Liver (tissue), 9 donors: ENCODE results near the gene DDX17. TPM values are rescaled to one million over a fixed set of nuclear protein-coding genes. Genes with fewer than 3 reads are reported as not detected.

Experiments
- DNase-seq: peaks from one replicate; pipeline ENCODE4 v3.0.0-alpha.2; 2017; ENCODE audit warnings: low spot score
- H3K27ac ChIP-seq, 2 donors: one replicate each; pipeline ENCODE4 v1.7.0; 2013; ENCODE audit warnings: inconsistent platforms in 2 of 2, low read length in 2 of 2, control low read depth in 1 of 2, low read depth in 1 of 2, mild to moderate bottlenecking in 1 of 2
- H3K27me3 ChIP-seq, 4 donors: one replicate each; pipeline versions ENCODE4 v1.6.1 to v1.7.0; 2013; ENCODE audit warnings: low read length in 3 of 4, inconsistent platforms in 1 of 4, mild to moderate bottlenecking in 1 of 4, moderate library complexity in 1 of 4; ENCODE audit not compliant: control insufficient read depth in 4 of 4, insufficient read depth in 4 of 4
- H3K36me3 ChIP-seq, 4 donors: one replicate each; pipeline versions ENCODE4 v1.6.1 to v1.7.0; 2013; ENCODE audit warnings: low read length in 3 of 4, mild to moderate bottlenecking in 3 of 4, low read depth in 1 of 4, moderate library complexity in 1 of 4; ENCODE audit not compliant: control insufficient read depth in 4 of 4, insufficient read depth in 3 of 4
- H3K4me1 ChIP-seq, 4 donors: one replicate each; pipeline versions ENCODE4 v1.6.1 to v1.7.0; 2013; ENCODE audit warnings: low read length in 3 of 4, mild to moderate bottlenecking in 3 of 4, moderate library complexity in 1 of 4; ENCODE audit not compliant: control insufficient read depth in 4 of 4, insufficient read depth in 4 of 4
- H3K4me3 ChIP-seq, 3 donors: one replicate each; pipeline versions ENCODE4 v1.6.1 to v1.7.0; 2013; ENCODE audit warnings: low read length in 3 of 3, control low read depth in 1 of 3, low read depth in 1 of 3, mild to moderate bottlenecking in 1 of 3
- H3K9ac ChIP-seq, 2 donors: one replicate each; pipeline ENCODE4 v1.7.0; 2013; ENCODE audit warnings: low read length in 2 of 2, mild to moderate bottlenecking in 2 of 2, moderate library complexity in 2 of 2, control low read depth in 1 of 2, low read depth in 1 of 2
- H3K9me3 ChIP-seq, 4 donors: one replicate each; pipeline versions ENCODE4 v1.6.1 to v1.7.0; 2013; ENCODE audit warnings: low read length in 3 of 4; ENCODE audit not compliant: control insufficient read depth in 4 of 4
- FOXA1 ChIP-seq: IDR thresholded peaks from 2 replicates; pipeline ENCODE4 v1.6.1; 2016; ENCODE audit warnings: antibody characterized with exemption
- HNF4A ChIP-seq, 2 donors: conservative IDR thresholded peaks; 2 replicates each; pipeline ENCODE4 v1.6.1; 2016; ENCODE audit warnings: antibody characterized with exemption in 2 of 2, mild to moderate bottlenecking in 2 of 2
- JUND ChIP-seq, 2 donors: IDR thresholded peaks; 2 replicates each; pipeline ENCODE4 v1.6.1; 2016; ENCODE audit warnings: antibody characterized with exemption in 2 of 2
- NR2F2 ChIP-seq: IDR thresholded peaks from 2 replicates; pipeline ENCODE4 v1.6.1; 2016; ENCODE audit warnings: antibody characterized with exemption
- RAD21 ChIP-seq, 2 donors: IDR thresholded peaks; 2 replicates each; pipeline ENCODE4 v1.6.1; 2016; ENCODE audit warnings: antibody characterized with exemption in 2 of 2, mild to moderate bottlenecking in 2 of 2
- SP1 ChIP-seq: IDR thresholded peaks from 2 replicates; pipeline ENCODE4 v1.6.1; 2018; ENCODE audit warnings: antibody characterized with exemption, mild to moderate bottlenecking
- TAF1 ChIP-seq: conservative IDR thresholded peaks from 2 replicates; pipeline ENCODE4 v1.6.1; 2016; ENCODE audit warnings: antibody characterized with exemption, mild to moderate bottlenecking
- YY1 ChIP-seq: IDR thresholded peaks from 2 replicates; pipeline ENCODE4 v1.6.1; 2016; ENCODE audit warnings: antibody characterized with exemption, mild to moderate bottlenecking
- WGBS: extraction: QIAGEN DNeasy Blood & Tissue Kit; methylation state at CpG from one replicate; pipeline ENCODE4 v1.1.7; 2013; 5-methylcytosine and 5-hydroxymethylcytosine counted together
- polyA plus RNA-seq, 2 donors: library from polyadenylated mRNA; stranded (reverse) in 1 of 2; unstranded in 1 of 2; fragments of 200-250 nt in 1 of 2; fragments of >200 nt in 1 of 2; fragmentation: Nextera tagmentation in 1 of 2; extraction: Ambion mirVana in 1 of 2; gene quantifications; one replicate each; pipeline versions ENCODE4 v1.2.1 to v1.2.3, GENCODE V29; 2013 to 2015
- total RNA-seq, 2 donors: library from RNA; depleted of rRNA; stranded (reverse); fragments of >200 nt; gene quantifications; one replicate each; pipeline ENCODE4 v1.2.3, GENCODE V29; 2014
- TF ChIP-seq, protein P1 (sequence below): IDR thresholded peaks from 2 replicates; pipeline ENCODE4 v1.6.1; 2016; ENCODE audit warnings: antibody characterized with exemption
- TF ChIP-seq, protein P2 (sequence below): IDR thresholded peaks from 2 replicates; pipeline ENCODE4 v1.6.1; 2016; ENCODE audit warnings: antibody characterized with exemption
- TF ChIP-seq, protein P3 (sequence below): IDR thresholded peaks from 2 replicates; pipeline ENCODE4 v1.6.1; 2016; ENCODE audit warnings: antibody characterized with exemption, mild to moderate bottlenecking
- TF ChIP-seq, protein P4 (sequence below): fragments of 150-350 bp; IDR thresholded peaks from 2 replicates; pipeline ENCODE4 v1.5.1; 2017; ENCODE audit warnings: improper control_type of control experiment, low read depth, low read length; ENCODE audit not compliant: missing input control
- donor health status: healthy.
- donor health status: healthy.
- donor health status: healthy.
- donor health status: healthy.
- donor health status: healthy.

DDX17 gene
- total and polyA plus RNA-seq, 4 donors = 46.3 to 451 (median 173) TPM

DNA sequence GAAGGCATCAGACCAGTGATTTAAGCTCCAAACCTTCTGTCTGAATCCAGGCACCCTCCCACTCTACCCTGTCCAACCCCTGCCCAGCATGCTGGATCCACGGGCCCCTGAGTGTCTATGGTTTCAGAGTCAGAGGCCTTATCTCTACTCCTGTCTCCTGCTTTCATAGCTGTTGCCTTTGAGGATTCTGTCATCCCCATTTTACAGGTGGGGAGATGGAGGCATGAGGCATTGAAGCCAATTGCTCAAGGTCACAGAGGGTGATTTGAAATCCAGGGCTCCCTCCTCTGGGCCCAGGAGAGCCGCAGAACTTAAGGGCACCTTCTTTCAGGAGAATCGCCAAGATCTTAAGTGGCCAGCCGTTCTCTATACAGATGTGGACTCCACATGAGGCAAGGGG lies 54.2 kb downstream of the DDX17 start:
- 78% methylated on average over 4 of the region's 4 CpGs for WGBS
- Histone ChIP-seq H3K9ac (no peak overlapping the region), H3K27me3 (peaks cover 0 to 7% (median 3%) of the 10 kb centered on the region in 4 donors), H3K4me3 (no peak overlapping the region), H3K9me3 (no peaks in the 10 kb centered on the region), H3K36me3 (no peaks in the 10 kb centered on the region), H3K4me1 (peaks cover 0 to 12% (median 8%) of the 10 kb centered on the region in 4 donors), H3K27ac (no peak overlapping the region)
- TF ChIP-seq FOXA1 (no peak), SP1 (no peak), YY1 (no peak), RAD21 (IDR thresholded peaks at IDR 0.05) (no peak)
- TF ChIP-seq, protein P1, sequence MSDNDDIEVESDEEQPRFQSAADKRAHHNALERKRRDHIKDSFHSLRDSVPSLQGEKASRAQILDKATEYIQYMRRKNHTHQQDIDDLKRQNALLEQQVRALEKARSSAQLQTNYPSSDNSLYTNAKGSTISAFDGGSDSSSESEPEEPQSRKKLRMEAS = no peak
- no peak for DNase-seq

DNA sequence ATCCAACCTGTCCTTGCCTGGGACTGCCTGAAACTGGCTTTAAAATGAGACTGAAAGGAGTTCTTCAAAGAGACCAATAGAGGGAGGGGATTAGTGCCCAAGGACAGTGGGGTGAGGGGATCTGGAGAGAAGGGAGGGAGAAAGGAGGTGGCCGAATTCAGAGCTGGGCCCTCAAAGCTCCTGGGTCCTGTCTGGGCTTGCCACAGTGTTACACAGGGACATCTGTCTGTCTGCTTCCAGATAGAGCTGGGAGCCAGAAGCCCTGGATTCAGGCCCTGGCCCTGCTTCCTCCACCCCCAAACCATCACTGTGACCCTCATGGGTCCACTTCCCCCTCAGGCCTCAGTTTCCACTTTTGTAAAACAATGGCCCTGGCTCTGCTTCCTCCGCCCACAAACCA lies 54.7 kb downstream of the DDX17 start:
- Histone ChIP-seq H3K9ac (no peak overlapping the region), H3K9me3 (no peaks in the 10 kb centered on the region), H3K4me1 (peaks cover 0 to 12% (median 8%) of the 10 kb centered on the region in 4 donors), H3K27ac (no peak overlapping the region), H3K27me3 (peaks cover 0 to 5% (median 2%) of the 10 kb centered on the region in 4 donors), H3K4me3 (no peak overlapping the region), H3K36me3 (no peaks in the 10 kb centered on the region)
- WGBS = 97% methylated on average over 2 of the region's 2 CpGs
- DNase-seq = no peak
- TF ChIP-seq JUND (IDR thresholded peaks at IDR 0.05) (no peak), RAD21 (IDR thresholded peaks at IDR 0.05) (no peak), HNF4A (conservative IDR thresholded peaks at IDR 0.05) (no peak), NR2F2 (no peak), TAF1 (no peak)
- TF ChIP-seq, protein P2, sequence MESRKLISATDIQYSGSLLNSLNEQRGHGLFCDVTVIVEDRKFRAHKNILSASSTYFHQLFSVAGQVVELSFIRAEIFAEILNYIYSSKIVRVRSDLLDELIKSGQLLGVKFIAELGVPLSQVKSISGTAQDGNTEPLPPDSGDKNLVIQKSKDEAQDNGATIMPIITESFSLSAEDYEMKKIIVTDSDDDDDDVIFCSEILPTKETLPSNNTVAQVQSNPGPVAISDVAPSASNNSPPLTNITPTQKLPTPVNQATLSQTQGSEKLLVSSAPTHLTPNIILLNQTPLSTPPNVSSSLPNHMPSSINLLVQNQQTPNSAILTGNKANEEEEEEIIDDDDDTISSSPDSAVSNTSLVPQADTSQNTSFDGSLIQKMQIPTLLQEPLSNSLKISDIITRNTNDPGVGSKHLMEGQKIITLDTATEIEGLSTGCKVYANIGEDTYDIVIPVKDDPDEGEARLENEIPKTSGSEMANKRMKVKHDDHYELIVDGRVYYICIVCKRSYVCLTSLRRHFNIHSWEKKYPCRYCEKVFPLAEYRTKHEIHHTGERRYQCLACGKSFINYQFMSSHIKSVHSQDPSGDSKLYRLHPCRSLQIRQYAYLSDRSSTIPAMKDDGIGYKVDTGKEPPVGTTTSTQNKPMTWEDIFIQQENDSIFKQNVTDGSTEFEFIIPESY = no peak
- TF ChIP-seq, protein P3, sequence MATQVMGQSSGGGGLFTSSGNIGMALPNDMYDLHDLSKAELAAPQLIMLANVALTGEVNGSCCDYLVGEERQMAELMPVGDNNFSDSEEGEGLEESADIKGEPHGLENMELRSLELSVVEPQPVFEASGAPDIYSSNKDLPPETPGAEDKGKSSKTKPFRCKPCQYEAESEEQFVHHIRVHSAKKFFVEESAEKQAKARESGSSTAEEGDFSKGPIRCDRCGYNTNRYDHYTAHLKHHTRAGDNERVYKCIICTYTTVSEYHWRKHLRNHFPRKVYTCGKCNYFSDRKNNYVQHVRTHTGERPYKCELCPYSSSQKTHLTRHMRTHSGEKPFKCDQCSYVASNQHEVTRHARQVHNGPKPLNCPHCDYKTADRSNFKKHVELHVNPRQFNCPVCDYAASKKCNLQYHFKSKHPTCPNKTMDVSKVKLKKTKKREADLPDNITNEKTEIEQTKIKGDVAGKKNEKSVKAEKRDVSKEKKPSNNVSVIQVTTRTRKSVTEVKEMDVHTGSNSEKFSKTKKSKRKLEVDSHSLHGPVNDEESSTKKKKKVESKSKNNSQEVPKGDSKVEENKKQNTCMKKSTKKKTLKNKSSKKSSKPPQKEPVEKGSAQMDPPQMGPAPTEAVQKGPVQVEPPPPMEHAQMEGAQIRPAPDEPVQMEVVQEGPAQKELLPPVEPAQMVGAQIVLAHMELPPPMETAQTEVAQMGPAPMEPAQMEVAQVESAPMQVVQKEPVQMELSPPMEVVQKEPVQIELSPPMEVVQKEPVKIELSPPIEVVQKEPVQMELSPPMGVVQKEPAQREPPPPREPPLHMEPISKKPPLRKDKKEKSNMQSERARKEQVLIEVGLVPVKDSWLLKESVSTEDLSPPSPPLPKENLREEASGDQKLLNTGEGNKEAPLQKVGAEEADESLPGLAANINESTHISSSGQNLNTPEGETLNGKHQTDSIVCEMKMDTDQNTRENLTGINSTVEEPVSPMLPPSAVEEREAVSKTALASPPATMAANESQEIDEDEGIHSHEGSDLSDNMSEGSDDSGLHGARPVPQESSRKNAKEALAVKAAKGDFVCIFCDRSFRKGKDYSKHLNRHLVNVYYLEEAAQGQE = no peak
- TF ChIP-seq, protein P4, sequence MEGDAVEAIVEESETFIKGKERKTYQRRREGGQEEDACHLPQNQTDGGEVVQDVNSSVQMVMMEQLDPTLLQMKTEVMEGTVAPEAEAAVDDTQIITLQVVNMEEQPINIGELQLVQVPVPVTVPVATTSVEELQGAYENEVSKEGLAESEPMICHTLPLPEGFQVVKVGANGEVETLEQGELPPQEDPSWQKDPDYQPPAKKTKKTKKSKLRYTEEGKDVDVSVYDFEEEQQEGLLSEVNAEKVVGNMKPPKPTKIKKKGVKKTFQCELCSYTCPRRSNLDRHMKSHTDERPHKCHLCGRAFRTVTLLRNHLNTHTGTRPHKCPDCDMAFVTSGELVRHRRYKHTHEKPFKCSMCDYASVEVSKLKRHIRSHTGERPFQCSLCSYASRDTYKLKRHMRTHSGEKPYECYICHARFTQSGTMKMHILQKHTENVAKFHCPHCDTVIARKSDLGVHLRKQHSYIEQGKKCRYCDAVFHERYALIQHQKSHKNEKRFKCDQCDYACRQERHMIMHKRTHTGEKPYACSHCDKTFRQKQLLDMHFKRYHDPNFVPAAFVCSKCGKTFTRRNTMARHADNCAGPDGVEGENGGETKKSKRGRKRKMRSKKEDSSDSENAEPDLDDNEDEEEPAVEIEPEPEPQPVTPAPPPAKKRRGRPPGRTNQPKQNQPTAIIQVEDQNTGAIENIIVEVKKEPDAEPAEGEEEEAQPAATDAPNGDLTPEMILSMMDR = no peak
